Stimulated activated CD4-positive, alpha-beta T cell treated with anti-CD3 and anti-CD28 coated beads, TNF-alpha, amount 100 ng/mL, for 4 hours (primary cell): ENCODE results near the gene RAPGEF4.

Experiments used
- DNase-seq, 3 experiments: peaks; one replicate each; pipeline ENCODE4 v3.0.0-alpha.2; 2020; ENCODE audit warnings: low read depth in 3 of 3

RAPGEF4 gene

DNA sequence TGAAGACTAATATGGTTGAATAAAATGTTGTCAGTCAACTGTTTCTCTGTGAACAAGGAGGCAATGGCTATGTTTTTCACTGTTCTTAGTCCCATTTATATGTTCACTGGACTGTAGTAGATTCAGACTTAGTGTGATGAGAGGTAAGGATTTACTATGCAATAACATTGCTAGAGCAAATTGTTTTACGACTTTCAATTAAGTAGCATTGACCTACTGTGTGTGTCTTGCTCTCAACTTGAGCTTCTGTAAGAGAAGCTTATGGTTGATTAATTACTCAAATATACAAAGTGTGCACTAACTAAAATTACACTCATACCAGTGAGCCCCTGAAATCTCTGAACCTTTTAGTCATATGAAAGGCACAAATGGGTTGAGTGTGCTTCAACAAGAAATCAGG lies 168.6 kb downstream of the RAPGEF4 start:
- no peak for DNase-seq

DNA sequence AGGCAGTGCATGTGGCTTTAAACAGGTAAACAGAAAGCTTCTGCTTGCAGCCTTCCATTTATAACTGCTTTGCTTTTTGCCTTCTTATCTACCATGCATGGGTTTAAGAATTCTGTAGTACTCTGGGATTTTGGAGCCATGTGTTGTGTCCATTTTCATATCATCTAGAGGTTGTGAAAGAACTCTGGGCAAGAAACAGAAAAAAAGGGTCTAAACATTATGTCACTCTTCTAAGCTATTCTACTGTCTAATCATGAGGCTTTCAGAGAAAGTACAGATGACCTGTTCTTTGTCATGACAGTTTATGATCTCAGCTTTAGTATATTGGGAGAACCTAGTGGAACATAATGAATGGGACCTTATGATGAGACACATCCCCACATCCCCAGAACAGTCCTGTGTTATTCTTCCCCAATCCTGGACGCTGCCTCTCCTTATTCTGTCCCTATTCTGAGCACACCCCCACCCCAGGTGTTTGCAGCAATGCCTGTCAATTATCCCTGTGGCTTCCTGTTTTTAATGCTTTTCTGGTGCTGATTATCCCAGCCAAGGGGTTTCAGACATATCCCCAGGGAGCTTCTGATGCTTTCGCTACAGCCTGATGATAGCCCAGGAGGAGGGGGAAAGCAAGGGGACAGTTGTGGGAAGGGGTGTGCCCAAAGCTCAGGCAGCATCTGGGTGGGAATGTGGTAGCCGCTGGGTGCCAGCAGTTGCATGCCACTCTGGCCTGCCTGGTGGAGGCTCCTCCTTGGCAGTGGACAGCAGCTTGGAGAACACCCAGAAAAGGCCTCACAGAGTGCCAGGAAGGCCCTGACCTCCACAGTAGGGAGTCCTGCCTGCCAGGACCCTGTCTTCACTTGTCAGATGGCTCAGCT lies 170.5 kb downstream of the RAPGEF4 start:
- DNase-seq: no peak

DNA sequence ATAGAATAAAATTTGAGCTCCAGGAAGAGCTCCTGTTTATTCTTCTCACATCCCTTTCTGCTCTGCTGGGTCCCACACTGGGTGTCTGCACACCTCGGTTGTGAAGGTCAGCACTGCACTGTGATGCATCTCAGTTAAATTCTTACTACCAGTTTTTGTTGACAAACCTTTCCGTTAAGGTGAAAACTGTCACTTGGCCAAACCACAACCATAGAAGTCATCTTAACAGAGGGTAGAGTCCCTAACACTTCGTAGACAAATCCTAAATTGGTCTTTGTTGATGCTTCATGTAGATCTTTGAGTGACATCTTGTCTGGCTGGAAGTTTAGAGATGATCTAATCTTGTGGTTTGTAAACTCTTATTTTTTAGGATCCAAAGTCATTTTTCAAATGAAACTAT lies 172.6 kb downstream of the RAPGEF4 start:
- no peak for DNase-seq

DNA sequence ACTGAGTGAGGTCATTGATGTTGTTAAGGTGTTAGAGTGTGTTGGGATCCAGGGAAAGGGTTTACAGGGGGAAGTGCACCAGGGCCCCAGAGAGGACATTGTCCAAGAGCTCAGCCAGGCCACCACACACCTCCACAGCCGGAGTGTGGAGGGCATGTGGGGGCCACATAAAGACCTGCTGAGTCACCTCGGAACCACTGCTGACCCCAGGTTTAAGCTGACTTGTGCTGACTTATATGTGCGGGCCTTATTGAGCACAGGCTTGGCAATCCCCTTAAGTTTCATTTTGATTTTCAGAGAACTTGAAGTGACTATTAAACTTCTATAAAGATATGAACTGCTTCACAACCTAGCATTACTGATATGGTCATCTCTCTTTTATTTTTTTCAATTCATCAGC lies 173.8 kb downstream of the RAPGEF4 start:
- DNase-seq: no peak

DNA sequence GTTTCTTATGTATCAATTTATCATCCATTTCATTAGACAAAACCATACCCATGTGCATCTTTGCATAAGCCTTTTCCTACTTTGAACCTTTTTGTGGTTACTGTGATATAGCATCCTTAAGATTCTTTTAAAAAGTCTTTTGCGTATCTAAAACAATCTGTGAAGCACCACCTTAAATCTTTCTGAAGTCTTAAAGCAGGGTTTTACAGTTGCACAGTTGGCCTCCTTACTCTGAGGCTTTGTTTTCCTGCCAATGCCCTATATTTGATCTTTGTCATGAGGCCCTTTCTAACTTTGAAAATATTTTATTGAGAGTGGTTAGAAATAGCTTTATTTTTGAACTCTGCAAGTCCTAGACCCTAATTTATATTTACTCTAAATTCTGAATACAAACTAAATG lies 176.6 kb downstream of the RAPGEF4 start:
- DNase-seq: no peak

DNA sequence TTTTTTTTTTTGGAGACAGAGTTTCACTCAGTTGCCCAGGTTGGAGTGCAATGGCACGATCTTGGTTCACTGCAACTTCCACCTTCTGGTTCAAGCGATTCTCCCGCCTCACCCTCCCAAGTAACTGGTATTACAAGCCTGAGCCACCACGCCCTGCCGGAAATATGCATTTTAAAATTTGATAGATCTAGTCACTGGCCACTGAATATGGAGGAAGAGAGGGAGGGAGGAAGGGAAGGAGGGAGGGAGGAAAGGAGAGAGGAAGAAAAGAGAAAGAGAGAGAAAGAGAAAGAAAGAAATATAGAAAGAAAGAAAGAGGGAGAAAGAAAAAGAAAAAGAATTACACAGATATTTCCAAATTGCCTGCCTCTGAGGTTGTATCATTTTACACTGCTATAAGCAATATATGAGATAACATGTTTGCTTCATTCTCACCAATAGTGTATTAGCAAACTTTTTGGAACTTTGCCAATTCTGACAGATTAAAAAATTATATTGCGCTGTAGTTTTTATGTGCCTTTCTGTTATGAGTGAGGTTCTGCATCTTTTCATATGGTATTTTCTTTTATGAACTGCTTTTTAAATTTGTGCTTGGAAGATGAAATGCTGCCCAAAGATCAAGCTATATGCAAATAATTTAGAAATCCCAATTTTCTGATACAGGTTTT lies 178.8 kb downstream of the RAPGEF4 start:
- no peak for DNase-seq

DNA sequence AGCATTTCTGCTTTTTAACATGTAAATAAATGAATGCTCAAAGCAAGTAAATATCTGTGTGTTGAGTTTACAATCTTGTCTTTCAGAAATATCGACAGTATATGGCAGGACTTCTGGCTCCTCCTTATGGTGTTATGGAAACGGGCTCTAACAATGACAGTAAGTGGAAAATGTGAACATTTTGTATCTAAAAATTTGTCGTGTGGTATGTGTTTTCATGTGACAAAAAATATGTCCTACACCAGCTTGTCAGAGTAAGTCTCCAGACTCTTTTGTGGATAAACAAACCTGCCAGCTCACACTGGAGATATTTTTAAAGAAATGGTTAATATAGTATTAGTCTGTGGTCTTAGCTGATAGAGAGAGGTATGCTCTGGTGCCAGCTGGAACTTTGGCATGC lies 182.1 kb downstream of the RAPGEF4 start:
- DNase-seq: no peak

DNA sequence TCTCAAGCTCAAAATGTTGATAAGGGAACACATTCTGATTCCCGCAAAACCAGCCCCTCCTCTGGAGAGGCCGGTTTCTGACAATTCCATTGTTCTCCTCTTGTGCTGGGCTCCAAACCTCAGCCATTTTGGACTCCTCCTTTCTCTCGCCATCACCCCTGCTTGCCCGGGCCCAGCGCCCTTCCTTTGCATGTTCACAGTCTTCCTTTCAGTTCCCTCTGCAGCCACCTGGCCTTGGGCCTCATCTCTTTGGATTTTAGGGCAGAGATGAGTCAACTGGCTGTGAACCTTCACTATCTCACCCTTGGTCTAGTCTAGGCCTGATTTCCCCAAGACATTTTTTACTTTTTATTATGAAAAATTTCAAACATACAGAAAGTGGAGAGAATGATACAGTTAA lies 184.1 kb downstream of the RAPGEF4 start:
- no peak for DNase-seq

DNA sequence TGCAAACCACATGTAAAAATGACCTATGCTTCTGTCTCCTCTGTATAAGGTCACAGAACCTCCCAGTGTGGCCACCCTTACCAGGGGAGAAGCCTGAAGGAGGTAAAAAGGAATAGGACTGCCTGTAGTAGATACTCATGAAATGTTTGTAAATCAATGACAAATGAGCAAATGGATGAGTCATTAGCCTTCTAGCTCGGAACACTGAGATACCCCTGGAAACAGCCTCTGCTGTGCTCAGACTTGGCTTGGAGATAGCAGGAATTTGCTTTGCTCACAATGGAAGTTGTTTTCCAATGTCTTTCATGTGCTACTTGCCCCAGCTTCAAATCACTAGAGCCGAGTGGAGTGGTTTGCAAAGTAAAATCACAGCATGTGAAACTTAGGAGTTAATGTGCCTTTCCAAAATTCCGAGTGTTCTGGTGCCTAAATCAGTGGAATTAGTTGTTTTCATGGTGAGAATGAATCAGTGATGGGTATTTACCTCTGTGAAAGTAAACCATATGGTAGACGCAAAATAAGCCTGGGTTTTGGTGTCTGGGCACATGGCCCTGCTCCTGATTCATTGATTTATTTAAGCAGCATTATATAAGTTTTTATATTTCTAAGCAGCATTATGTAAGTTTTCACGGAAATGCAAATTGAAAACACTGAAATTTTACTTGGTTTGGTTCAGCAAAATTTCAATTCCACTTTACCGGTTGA lies 186.0 kb downstream of the RAPGEF4 start:
- no peak for DNase-seq

DNA sequence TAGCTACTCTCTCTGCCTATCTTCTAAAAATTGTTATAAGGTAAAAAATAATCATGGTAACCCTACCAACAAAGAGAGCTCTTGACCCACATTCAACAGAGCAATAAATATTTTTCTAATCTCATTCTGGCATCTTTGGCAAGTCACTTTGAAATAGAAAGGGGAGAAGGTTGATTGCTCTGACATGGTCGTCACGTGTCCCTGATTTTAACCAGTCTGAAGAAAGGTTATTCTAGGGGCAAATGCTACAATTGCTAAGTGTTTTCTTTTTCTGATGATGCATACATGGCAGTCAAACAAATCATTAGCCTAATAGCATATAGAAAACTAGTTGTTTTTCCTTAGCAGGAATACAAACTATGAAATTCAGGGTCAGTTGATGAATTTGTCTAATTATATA lies 186.7 kb downstream of the RAPGEF4 start:
- no peak for DNase-seq

DNA sequence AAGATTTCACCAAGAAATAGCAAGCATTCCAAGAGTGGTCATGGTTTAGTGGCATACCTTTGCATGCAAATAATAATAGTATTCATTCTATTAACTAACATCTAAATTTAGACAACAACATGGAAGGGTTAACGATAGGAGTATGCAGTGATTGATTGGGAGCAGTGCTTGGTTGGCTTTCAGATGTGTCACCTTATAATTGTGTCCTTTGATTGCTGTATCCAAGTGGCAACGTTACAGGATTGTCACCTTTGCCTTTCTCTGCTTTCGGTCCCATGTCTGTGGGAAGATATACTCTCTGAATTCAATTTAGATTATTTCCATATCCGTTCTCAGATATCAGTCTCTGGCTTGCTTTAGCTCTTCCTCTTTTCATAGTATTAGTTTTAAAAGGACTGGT lies 187.2 kb downstream of the RAPGEF4 start:
- no peak for DNase-seq

DNA sequence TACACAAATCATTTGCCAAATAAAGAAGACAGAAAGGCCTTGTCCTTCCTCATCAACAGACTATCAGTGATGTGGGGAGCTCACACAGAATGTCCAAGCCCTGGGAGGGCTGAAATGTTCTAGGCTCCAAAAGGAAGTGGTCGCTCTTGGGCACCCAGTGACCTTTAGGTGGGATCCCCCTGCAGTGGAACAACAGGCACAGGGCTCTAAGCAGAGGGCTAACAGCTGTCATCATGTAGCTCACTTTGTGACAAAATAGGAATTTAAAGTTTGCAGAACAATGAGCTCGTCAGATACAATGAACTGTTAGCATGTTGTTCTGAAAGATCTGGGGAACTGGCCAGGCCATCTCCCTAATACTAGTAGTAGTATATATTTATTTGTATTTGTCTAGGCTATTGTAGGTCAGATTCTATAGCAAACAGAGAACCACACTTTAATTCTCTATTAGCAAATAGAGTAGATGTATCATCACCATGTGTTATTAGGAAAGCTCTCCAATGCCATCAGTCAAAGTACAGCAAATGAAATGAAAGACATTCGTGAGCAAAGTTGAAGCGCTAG lies 188.5 kb downstream of the RAPGEF4 start:
- no peak for DNase-seq

DNA sequence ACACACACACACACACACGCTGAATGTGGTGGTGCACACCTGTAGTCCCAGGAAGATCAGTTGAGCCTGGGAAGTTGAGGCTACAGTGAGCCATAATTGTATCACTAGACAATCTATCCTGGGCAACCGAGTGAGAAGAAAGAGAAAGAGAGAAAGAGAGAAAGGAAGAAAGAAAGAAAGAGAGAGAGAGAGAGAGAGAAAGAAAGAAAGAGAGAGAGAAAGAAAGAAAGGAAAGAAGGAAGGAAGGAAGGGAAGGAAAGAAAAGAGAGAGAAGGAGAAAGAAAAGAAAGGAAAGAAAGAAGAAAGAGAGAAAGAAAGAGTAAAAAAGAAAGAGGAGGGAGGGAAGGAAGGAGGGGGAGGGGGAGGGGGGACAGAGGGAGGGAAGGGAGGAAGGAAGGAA lies 190.0 kb downstream of the RAPGEF4 start:
- DNase-seq: no peak

DNA sequence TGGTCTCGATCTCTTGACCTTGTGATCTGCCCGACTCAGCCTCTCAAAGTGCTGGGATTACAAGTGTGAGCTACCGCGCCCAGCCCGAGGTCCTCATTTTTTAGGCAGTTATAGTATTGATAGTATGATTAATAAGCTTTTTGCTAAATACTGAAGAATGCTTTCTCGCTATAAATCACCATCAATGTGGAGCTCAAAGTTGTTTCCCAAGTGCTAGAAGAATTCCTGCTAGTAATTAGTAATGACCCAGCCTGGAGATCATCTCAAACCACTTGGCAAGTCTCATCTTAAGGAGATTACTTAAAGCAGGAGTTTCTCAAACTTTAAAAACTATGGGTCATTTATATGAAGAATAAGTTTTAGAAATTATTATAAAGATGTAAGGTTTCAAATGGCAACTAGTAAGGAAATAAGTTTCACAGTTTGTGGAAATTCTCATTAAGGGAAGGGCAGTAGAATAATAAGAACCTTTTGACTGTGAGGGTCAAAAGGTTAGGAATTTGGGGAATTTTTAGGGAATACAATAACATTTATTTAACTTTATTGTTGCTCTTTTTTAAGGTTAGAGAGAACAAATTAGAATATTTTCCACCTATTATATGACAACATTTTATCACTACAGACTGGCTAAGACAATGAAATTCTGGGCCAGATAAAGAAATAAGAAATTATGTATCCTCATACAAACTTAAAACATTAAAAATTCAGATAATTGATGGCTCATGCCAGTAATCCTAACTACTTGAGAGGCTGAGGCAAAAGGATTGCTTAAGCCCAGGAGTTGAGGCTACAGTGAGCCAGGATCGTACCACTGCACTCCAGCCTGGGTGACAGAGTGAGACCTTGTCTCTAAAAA lies 191.4 kb downstream of the RAPGEF4 start:
- no peak for DNase-seq

DNA sequence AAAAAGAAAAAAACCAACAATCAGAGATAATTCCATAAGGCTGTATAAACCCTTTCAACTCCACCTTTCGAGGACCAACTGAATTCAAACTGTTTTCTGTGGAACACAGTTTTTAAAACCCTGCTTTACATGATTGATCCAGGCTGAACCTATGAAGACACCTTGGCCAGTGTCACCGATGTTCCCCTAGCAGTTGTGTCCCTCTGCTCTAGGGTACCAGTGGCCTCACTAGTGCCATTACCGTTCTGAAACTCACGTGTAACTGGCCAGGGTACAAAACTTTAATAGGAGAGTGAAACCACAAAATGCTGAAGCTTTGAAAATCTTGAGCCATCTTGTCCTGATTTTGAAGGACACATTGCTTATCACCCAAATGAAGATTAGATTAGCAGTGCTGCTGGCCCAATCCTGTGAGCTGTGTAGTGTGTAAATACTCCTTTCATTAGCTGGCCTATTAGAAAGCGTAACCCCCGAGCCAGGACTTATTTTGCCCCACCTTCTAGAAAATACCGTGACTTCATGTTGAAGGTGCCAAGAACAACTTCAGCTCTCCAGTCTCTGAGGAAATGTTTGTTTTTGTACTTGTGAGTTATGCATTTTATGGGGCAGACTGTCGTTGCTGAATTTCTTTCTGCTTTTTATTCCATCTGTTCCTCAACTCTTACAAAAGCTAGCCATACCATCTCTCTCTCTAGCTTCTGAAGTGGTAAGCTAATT lies 192.2 kb downstream of the RAPGEF4 start:
- no peak for DNase-seq

DNA sequence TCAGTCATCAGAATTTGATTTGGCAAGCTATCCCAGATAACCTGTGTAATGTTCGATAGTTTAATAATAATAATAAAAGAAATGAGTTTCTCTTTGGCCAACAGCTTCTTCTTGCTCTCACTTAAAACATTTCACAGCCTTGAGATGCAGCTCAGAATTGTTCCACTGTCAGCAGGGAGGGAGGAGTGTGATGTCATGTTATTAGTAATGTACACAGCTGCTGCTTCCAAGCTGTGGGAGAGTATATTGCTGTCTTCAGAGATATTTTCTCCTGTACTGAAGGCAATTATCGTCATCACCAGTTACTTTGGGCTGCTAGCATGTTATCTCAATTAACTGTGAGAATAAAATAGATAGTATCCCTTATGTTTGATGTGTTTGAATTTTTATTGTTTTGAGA lies 193.1 kb downstream of the RAPGEF4 start:
- no peak for DNase-seq

DNA sequence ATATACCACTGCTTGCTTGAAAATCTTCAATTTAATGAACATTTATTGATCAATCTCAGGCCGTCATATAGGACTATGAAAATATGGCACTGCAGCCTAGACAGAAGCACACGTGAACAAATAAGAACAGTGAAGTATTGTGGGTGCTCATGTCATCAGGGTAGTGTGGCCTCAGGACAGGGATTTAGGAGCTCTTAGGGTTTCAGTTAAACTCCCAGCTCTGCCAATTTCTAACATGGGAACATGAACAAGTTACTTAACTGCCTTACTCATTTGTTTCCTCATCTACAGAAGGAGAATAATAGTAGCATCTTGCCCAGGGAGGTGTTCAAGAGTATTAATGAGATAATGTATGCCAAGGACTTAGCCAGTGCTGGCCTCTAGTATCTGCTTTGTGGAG lies 194.0 kb downstream of the RAPGEF4 start:
- no peak for DNase-seq

DNA sequence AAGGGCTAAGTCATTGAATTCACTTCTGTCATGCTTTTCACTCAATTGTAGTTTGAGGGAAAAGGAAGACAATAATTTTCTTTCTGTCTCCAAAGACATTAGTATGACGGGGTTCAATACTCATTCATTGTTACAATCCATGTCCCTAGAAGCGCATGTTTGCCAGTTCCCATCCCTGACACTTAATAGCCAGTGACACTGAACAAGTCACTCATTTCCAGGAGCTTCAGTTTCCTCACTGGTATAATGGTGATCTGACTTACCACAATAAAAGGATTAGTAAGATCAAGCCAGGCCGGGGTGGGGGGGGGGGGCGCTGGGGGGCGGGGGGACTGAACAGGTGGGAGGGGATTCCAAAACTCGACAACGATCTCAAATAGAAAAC lies 195.2 kb downstream of the RAPGEF4 start:
- DNase-seq: no peak

DNA sequence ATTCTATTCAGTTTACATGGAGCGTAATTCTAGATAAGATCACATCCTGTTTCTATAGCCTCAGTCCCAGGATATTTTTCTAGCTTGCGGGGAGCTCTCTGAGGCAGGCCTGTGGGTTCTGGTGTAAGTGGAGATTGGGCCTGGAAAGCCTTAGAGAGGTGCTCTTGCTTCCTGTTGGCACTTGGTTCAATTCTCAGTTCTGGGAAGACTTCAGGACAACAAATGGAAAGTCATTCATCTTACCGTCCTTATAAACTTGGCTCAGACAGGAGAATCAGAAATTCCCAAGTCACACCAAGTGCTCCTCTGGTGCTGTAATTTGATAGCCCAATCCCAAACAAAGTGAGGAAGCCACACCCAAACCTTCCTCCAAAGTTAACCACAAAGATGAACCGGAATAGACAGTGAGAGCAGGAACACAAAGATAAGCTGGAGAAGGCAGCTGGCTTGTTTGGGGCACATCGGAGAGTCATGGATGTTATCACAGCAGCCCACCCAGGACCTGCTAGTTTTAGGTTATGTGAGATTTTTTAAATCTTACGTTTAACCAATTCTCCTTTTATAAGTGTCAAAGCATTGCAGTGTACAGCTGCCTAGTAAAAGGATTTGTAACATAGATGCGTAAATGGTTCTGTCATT lies 195.7 kb downstream of the RAPGEF4 start:
- no peak for DNase-seq

DNA sequence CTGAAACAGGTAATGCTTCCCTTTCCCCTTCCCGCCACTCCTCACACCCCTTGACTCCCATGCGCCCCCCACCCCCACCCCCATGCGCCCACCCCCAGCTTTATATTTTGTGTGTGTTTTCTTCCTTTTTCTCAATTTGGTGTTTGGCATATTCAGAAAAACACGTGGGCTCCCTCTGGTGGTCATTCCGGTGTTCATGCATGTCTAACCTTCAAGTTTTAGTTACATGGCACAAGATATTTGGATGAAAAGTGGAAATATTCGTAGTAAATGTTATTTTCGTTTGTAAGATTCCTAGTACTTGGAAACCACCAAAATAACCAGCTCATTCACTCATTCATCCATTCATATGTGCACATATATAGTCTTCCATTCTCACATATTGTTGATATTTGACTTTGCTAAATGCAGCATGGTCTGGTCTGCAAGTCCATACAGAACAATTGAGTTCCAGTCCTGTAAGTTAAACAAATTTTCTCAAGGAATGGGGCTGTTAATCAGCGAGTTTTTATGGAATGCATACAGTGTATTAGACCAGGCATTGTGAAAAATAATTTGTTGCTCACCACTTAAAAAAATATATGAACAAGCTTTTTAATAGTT lies 196.4 kb downstream of the RAPGEF4 start:
- peak; percentile 15 to 35 (median 22) for DNase-seq
